Activated CD4-positive, alpha-beta T cell treated with anti-CD3 and anti-CD28 coated beads, Interleukin-2, amount 50 U/mL, for 16 hours (primary cell): ENCODE data around the gene CCDC33.

Experiments
- DNase-seq: peaks from one replicate; pipeline ENCODE4 v3.0.0-alpha.2; 2020

CCDC33 gene

GRCh38 chr15:74291101-74292071 is 55.3 kb downstream of the CCDC33 start:
- peak; percentile 68 for DNase-seq

- no peak for DNase-seq
Observed at GRCh38 chr15:74293021-74293810, 57.1 kb downstream of the CCDC33 start.

DNA sequence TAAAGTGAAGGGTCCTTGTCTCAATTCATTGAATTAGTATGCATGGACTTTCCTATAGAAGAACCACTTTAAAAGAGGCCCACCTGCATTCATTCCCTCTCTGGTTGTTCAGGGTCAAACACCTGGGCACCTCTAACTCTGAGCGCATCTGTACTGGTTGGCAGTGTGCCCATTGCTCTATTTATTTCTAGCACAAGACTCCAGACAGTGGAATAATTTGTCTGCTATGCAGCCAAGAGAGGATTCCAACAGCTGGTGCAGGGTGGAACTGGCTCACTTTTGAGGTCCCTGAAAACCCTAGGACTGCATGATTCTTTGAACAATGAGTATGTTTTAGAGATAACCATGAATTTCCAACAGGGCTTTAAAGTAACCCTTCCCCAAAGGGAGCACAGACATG is 57.9 kb downstream of the CCDC33 start:
- no peak for DNase-seq

GRCh38 chr15:74295800-74296199 is 59.7 kb downstream of the CCDC33 start:
- DNase-seq: no peak

GRCh38 chr15:74297887-74298286 is 61.8 kb downstream of the CCDC33 start:
- DNase-seq: no peak

DNA sequence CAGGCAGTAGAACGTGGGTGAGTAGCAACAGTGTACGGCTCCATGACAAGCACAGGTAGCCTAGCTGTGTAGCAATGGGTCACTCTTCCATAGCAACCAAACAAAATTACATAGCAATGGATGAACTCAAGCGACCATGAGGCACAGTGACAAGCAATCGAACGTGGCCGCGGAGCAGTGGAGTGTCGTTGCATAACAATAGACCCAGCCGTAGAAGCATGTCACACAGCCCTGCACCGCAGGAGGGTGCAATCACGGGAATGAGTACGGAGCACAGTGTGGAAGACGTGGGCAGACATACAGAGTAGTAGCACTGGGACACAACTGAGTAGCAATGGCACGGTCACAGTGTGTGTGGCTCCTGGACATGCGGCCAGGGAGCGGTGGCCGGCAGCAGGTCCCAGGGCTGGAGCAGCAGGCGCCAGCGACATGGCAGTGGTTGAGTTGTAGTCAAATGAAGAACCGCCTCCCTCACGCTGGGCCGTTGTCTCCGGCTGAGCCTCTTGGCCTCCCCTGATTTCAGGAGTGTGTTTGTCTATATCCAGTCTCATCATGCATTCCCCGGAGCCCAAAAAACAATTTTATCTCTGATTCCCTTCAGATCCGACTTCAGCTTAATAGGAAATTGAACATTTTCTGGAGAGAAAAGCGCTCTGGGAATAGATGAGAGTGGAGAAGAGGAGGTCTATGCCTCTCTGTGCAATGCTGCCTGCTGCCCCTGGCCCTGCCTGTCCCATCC is 64.1 kb downstream of the CCDC33 start:
- DNase-seq: no peak

DNA sequence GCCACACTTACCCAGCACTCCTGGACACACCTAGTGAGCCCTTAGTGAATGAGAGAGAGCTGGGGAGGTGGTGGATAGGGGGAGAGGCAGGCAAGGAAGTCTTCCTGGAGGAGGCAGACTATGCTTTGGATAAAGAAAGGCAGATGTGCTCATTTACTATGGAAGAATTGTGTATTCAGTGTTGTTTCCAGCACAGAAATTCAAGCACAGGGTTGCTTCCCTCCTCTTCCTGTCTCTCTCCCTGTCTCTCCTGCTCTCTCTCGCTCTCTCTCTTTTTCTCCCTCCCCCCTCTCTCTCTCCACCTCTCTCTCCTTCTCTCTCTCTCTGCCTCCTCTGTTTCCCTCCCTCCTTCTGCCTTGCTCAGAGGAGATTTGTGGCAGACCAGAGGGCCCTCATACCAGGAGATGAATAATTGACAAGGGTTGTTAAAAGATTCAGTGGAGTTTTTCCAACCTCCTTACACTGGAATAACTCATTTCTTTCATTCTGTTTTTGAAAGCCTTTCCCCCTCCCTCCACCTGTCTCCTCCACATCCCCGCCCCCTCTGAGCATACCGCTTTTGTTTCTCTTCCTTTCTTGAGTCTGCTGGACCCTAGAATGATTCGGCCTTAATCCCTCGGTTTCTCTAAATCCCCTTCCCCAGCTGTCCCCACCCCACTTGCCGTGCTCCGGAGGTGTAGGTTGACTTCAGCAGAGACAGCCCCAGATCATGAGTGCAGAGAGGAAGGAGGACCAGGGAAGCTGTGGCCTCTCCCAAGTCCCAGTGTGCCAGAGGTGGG is 65.6 kb downstream of the CCDC33 start:
- no peak for DNase-seq

GRCh38 chr15:74302821-74303359 is 66.8 kb downstream of the CCDC33 start:
- DNase-seq: peak; percentile 26

GRCh38 chr15:74303741-74304309 is 67.7 kb downstream of the CCDC33 start:
- DNase-seq: no peak

DNA sequence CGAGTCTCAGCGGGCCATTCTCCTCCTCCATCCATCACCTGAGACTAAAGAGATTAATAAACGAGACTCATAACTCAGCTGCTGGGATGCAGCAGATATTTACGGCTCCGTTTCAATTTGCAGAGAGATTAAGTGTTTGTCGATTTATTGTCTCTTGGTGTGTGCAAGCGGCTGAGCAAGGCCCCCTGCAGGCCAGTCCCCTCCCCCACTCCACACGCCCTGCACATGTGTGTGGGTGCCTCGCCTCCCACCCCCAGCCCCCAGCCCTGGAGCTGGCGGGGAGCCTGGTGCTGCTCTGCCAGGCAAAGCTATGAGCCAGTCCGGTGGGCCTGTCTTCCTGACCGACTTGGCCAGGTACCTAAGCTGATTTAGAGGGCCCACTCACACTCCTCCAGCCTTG is 68.3 kb downstream of the CCDC33 start:
- no peak for DNase-seq

GRCh38 chr15:74305687-74306086 is 69.6 kb downstream of the CCDC33 start:
- no peak for DNase-seq

DNA sequence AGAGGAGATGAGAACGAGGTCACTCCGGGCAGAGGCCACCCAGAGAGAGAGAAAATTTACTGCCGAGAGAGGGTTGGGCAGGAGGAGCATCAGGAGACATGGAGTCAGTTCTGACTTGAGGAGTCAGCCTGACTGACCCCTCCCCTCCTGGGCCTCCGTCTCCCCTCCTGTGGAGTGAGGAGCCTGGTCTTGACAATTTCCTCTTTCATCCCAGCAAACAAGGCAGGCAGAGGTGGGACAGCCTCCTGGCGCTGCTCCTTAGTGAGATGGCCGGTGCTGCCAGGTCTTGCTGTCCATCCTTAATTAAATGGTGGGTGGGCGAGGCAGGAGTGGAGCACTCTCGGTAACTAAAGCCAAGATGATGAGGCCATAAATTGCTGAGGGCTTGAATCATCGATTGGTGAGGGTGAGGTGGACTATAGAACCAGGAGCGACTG is 70.7 kb downstream of the CCDC33 start:
- no peak for DNase-seq

DNA sequence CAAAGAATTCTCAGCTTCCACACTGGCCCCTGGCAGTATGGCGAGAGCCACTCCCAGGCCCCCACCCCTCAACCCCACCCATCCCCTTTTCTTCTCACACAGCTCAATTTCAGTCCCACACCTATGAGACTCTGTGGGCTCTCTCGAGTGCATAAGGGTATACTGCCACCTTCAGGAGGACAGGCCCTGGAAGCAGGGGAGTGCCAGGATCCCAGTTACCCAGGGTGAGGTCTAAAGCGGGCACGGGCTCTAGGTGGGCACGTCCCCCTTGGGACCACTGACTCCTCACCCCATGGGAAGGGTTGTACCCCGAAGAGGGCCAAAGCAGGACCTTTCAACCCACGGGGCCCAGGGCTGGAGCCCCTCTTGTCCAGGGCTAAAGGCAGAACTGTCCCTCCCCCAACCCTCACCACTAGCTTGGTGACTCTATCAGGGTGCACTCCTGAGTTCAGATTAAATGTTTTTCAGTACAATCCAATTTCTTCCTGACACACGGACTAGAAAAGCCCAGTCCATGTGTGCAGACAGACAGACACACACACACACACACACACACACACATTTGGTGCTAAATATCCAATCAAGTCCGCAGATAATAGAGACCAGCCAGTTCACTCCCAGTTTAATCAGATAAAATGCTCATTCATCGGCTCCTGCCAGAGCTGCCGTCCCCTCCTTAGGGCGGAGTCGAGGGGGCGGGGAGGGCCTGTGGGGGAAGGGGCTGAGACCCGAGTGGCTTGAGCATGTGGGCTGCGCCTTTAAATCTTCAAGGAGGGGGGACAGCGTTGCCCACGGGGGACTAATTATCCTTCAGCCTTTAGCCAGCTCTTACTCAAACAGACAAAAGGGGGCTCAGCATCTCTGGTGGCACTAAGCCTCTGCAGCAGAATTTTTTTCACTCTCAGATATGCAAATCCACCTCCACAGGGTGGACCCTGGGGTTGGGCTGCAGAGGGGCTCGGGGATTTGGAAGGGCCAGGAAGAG is 72.0 kb downstream of the CCDC33 start:
- peak; percentile 37 for DNase-seq

DNA sequence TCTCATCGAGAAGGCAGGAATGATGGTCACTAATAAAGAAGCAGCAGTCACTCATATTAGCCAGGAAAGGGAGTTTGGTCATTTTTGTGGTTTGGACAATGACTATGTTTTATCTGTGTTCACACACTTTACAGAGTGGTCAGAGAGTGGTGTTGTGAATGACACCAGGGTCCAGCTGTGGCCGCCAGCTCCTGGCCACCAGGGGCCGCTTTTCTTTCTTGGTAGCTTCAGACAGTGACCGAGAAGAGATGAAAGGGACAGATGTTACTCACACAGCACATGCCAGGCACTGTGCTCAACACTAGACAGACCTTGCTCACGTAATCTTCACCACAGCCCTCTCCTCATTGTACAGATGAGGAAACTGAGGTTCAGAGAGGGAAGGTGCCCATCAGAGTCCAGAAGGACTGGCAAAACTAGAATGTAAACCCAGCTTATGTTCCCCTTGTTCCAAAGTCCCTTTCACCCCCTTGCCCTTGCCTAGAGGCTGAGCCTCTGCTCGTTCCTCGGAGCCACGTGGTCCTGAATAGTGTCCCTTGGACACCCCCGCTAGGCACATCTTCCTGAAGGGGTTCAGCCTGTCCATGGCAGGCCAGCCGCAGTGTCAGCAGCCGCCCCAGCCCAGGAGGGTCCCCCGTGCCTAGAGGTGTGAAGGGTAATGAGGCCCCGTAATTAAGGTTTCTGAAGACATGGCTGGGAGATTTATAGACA is 75.8 kb downstream of the CCDC33 start:
- DNase-seq: no peak

GRCh38 chr15:74312445-74313007 is 76.4 kb downstream of the CCDC33 start:
- DNase-seq: no peak

DNA sequence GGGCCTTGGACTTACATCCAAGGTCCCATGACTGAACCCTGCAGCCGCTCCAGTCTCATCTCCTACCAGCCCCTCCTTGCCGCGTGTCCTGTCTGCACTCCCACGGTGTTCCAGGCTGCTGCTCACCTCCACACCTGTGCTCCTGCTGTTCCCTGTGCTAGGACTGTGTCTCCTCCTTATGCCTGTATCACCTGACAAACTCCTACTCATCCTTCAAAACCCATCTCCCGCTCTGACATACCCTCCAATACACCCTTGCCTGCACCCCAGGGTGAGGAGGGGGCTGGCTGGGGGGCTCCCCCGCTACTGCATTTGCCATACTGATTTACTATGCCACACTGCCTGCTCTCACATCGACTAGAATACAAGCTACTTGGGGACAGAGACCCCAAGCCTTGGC is 77.8 kb downstream of the CCDC33 start:
- no peak for DNase-seq

GRCh38 chr15:74314795-74315438 is 78.8 kb downstream of the CCDC33 start:
- no peak for DNase-seq

DNA sequence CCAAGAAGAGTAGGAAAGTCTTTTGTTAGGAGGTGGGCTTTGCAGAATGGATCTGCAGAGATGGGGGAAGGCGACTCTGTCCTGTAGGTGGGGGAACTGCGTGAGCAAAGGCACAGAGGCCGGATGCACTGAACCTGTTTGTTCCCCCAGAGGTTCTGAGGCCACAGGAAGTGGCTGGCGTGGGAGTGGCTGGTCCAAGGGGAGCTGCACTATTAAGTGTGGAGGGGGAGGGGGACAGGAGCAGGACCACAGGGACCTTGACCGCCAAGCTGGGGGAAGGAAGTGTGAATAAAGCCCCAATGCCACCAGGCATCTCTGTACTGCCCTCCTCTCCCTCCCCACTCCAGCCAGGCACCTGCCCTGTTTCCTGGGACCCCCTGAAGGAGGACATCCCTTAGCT is 79.5 kb downstream of the CCDC33 start:
- peak; percentile 21 for DNase-seq

DNA sequence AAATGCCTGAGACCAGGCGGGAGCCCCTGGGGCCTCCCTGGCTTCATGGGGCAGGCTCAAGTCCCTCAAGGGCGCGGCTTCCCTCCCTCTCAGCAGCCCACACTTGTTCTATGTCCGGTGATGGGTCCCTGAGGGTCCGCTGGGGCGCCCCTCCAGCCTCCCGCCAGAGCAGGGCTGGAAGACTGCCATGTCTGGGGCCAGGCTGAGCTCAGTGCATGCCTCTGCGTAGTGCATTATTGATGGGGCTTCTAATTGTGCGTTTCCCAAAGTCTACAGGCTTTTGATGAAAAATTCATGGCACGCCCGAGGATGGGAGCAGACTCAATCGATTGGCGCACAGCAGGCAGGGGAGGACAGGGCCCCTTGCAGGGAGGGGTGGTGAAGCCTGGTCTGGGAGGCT is 80.0 kb downstream of the CCDC33 start:
- no peak for DNase-seq
